Choroid plexus epithelial cell (primary cell): ENCODE results near the gene CUL3.
"Not testable (repeated sequence)": the region's sequence is repeated elsewhere in the genome, so short reads cannot be mapped to it uniquely, and the experiment has no call there.

Experiments
- DNase-seq: peaks from one replicate; pipeline ENCODE4 v3.0.0-alpha.2; 2010; ENCODE audit warnings: low read depth
- H3K4me3 ChIP-seq: 2 replicates; pipeline ENCODE4 v1.5.1; 2011; ENCODE audit warnings: low read depth, mild to moderate bottlenecking, control low read depth, low read length, moderate library complexity
- TF ChIP-seq, protein P1 (sequence below): conservative IDR thresholded peaks from 2 replicates; pipeline ENCODE4 v1.5.1; 2011; ENCODE audit warnings: low read depth, mild to moderate bottlenecking, control low read depth, inconsistent platforms, low read length, moderate library complexity

Gene CUL3

DNA sequence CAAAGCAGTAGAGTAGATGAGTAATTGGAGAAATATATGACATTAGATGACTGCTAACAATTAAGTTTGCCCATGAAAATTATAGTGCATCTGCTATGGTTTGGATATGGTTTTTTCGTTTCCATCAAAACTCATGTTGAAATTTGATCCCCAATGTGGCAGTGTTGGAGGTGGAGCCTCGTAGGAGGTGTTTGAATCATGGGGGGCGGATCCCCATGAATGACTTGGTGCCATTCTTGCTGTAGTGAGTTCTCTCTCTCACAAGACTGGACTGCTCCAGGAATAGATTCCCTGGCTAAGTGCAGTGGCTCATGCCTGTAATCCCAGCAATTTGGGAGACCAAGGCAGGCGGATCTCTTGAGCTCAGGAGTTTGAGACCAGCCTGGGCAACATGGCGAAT, 9.7 kb upstream of the CUL3 start:
- TF ChIP-seq, protein P1, sequence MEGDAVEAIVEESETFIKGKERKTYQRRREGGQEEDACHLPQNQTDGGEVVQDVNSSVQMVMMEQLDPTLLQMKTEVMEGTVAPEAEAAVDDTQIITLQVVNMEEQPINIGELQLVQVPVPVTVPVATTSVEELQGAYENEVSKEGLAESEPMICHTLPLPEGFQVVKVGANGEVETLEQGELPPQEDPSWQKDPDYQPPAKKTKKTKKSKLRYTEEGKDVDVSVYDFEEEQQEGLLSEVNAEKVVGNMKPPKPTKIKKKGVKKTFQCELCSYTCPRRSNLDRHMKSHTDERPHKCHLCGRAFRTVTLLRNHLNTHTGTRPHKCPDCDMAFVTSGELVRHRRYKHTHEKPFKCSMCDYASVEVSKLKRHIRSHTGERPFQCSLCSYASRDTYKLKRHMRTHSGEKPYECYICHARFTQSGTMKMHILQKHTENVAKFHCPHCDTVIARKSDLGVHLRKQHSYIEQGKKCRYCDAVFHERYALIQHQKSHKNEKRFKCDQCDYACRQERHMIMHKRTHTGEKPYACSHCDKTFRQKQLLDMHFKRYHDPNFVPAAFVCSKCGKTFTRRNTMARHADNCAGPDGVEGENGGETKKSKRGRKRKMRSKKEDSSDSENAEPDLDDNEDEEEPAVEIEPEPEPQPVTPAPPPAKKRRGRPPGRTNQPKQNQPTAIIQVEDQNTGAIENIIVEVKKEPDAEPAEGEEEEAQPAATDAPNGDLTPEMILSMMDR, result no peak
- H3K4me3 ChIP-seq, result no peak overlapping the region
- no peak for DNase-seq

DNA sequence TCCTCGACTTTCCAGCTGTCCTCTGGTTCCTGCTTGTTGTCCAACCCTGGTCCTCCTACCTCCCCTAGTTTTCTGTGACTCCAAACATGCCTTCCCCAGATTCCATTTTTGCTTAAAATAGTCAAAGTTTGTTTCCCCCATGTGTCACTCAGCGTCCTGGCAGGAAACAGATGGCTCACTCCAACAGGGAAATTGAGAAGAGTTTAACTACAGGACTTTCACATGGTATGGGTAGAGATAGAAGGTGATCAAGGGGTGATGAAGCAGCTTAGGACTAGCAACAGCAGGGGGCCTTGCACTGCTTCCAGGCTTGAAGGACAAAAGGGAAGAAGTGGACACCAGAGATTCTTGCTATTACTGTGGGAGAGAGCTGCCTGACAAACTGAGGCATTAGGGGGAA, 6.1 kb upstream of the CUL3 start:
- DNase-seq, result no peak
- no peak overlapping the region for H3K4me3 ChIP-seq
- TF ChIP-seq, protein P1, result no peak

DNA sequence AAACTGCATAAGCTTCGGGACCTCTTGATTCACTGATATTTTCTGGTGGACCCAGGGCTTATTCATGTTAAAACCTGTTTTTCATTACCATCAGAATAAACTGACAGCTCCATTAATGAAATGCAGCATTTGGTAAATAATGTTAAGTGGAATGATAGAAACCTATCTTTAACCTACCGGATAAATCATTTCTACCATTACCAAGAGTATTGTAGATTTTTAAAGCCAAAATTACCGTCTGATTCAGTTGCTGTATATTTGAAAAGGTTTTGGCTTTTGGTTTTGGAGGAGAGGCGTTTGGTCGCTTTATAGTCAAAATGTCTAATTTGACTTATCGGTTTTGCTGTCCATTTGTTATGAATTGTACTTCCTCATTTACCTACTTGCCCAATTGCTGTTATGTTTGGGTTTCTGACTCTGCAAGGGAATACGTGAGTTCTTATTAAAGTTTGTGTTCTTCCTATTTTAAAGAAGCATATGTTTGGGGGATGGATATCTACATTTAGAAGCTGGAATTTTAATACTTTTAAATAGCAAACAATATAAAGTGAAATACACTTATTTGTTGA, 1.0 kb upstream of the CUL3 start:
- no peak for DNase-seq
- peak overlapping the region; percentile 76 for H3K4me3 ChIP-seq
- TF ChIP-seq, protein P1, result no peak

DNA sequence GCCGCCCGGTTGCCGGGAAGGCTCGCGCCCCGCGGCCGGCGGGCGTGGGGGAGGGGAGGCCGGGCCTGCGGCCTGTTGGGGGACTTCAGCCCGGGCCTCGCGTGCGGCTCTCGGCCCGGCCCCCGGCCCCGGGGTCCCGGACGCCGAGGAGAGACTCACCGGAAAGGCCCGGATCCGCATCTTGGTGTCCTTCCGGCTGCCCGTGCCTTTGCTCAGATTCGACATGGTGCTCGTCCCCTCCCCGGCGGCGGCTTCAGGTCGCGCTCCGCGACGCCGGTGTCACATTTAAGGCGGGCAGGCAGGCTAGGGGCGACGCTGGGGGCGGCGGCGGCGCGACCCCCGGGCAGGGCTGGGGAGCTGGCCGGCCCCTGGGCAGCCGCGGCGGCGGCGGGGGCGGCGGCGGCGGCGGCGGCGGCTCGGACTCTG, 365 bp downstream of the CUL3 start:
- TF ChIP-seq, protein P1, result no peak
- peak; percentile 37 for DNase-seq
- H3K4me3 ChIP-seq, result peak overlapping the region; percentile 84

DNA sequence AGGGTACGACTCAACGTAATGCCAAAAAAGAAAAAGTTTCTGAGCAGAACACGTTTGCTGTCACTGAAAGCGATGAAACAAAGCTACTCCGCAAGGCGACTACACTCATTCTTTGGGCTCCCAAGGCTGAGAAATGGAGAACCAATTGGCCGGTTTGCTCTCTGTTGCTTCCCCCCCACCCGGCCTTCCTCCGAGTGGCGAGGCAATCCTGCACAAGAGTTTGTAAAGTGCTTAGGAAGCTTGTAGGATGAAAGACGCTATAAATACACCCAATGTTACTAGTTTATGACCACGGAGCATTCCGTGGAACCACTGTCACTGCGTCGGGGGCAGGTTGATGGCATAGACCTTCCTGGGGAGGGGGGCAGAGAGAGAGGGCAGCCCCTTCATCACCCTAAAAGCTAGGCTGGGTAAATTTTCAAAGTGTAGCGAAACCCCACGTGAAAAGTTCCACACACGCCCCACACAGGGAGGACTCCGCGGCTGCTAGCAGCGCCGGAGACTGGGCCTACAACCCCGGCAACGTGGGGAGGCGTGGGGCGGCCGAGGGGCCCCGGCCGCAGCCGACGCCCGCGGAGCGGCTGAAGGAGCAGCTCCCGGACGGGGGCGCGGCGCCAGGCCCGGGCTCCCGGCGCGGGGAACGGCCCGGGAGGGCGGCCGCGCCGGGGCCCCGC, 915 bp downstream of the CUL3 start:
- DNase-seq, result peak; percentile 53
- TF ChIP-seq, protein P1, result no peak
- H3K4me3 ChIP-seq, result peak overlapping the region; percentile 84

DNA sequence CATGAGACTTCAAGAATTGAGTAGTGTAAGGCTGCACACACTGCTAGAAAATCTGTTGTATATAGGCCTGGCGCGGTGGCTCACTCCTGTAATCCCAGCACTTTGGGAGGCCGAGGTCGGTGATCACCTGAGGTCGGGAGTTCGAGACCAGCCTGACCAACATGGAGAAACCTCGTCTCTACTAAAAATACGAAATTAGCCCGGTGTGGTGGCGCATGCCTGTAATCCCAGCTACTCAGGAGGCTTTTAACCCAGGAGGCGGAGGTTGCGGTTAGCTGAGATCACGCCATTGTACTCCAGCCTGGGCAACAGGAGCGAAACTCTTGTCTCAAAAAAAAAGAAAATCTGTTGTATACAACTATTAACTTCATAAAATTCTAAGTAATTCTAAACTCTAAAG, 2.1 kb downstream of the CUL3 start:
- not testable (repeated sequence) for DNase-seq
- H3K4me3 ChIP-seq, result peak overlapping the region; percentile 84

DNA sequence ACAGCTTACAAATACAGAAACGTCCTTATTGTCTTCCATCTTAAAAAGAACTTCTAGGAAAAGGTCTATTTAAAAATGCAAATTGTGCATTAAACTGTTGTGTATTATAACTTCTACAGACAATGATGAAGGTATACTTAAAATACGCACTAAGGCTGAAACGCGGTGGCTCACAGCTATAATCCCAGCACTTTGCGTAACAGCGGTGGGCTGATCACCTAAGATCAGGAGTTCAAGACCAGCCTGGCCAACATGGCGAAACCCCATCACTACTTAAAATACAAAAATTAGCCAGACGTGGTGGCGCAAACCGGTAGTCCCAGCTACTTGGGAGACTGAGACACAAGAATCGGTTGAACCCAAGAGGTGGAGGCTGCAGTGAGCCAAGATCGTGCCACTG, 4.9 kb downstream of the CUL3 start:
- no peak overlapping the region for H3K4me3 ChIP-seq
- TF ChIP-seq, protein P1, result no peak
- no peak for DNase-seq
